Measurements from ENCODE around the gene ILF3. TPM values are rescaled to one million over a fixed set of nuclear protein-coding genes. Genes with fewer than 3 reads are reported as not detected.
"Not testable (repeated sequence)": the region's sequence is repeated elsewhere in the genome, so short reads cannot be mapped to it uniquely, and the experiment has no call there.

Gene ILF3
- total RNA-seq, 6 experiments from 2014 or later, result 227 to 298 (median 277) TPM

DNA sequence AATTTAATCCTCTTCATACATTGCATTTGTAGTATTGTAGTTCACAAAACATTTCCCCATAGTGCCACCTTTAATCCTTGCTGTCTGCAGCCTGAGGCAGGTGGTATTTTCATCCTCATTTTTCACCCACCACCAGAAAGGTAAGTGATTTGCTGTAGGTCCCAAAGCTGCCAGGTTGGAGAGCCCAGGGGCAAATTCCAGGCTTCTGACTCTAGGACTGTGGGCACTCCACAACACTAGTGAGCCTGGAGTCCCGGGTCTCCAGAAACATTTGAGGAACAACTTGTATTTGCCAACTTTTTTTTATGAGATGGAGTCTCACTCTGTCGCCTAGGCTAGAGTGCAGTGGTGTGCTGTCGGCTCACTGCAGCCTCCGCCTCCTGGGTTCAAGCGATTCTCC lies 6.2 kb downstream of the ILF3 start:
- Mint-ChIP-seq H3K4me3 (no peak overlapping the region), H3K27ac (peak overlapping the region; percentile 65), H3K9me3 (no peaks in the 10 kb centered on the region), H3K36me3 (ENCODE audit: low read depth) (peaks cover 29% of the 10 kb centered on the region), H3K4me1 (ENCODE audit: low read depth) (peaks cover 42% of the 10 kb centered on the region), H3K27me3 (ENCODE audit: insufficient read depth) (no peaks in the 10 kb centered on the region)
- TF ChIP-seq, protein P1, sequence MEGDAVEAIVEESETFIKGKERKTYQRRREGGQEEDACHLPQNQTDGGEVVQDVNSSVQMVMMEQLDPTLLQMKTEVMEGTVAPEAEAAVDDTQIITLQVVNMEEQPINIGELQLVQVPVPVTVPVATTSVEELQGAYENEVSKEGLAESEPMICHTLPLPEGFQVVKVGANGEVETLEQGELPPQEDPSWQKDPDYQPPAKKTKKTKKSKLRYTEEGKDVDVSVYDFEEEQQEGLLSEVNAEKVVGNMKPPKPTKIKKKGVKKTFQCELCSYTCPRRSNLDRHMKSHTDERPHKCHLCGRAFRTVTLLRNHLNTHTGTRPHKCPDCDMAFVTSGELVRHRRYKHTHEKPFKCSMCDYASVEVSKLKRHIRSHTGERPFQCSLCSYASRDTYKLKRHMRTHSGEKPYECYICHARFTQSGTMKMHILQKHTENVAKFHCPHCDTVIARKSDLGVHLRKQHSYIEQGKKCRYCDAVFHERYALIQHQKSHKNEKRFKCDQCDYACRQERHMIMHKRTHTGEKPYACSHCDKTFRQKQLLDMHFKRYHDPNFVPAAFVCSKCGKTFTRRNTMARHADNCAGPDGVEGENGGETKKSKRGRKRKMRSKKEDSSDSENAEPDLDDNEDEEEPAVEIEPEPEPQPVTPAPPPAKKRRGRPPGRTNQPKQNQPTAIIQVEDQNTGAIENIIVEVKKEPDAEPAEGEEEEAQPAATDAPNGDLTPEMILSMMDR (IDR thresholded peaks at IDR 0.05), result no peak
- DNase-seq, result no peak

GRCh38 chr19:10661946-10662345 lies 7.8 kb downstream of the ILF3 start:
- no peak overlapping the region for H3K4me3 Mint-ChIP-seq
- peak overlapping the region; percentile 27; the same call in 1 of the 2 replicates for H3K27ac Mint-ChIP-seq
- H3K36me3 Mint-ChIP-seq (ENCODE audit: low read depth), result peaks cover 16% of the 10 kb centered on the region
- H3K4me1 Mint-ChIP-seq (ENCODE audit: low read depth), result peaks cover 26% of the 10 kb centered on the region
- DNase-seq, result no peak
- no peaks in the 10 kb centered on the region for H3K27me3 Mint-ChIP-seq (ENCODE audit: insufficient read depth)
- H3K9me3 Mint-ChIP-seq, result no peaks in the 10 kb centered on the region
- TF ChIP-seq, protein P1 (IDR thresholded peaks at IDR 0.05), result no peak

- TF ChIP-seq, protein P1 (IDR thresholded peaks at IDR 0.05), result no peak
- H3K27me3 Mint-ChIP-seq (ENCODE audit: insufficient read depth), result no peaks in the 10 kb centered on the region
- no peaks in the 10 kb centered on the region for H3K9me3 Mint-ChIP-seq
- H3K4me3 Mint-ChIP-seq, result no peak overlapping the region; the same call in 1 of the 2 replicates
- no peak for DNase-seq
- peaks cover 14% of the 10 kb centered on the region for H3K36me3 Mint-ChIP-seq (ENCODE audit: low read depth)
- peak overlapping the region; percentile 27; the same call in 1 of the 2 replicates for H3K27ac Mint-ChIP-seq
- H3K4me1 Mint-ChIP-seq (ENCODE audit: low read depth), result peaks cover 21% of the 10 kb centered on the region
Measured at GRCh38 chr19:10662384-10663251, 8.5 kb downstream of the ILF3 start.

GRCh38 chr19:10663252-10663563 lies 9.1 kb downstream of the ILF3 start:
- not testable (repeated sequence) for H3K27ac Mint-ChIP-seq; H3K9me3 Mint-ChIP-seq; H3K4me3 Mint-ChIP-seq; H3K27me3 Mint-ChIP-seq (ENCODE audit: insufficient read depth); DNase-seq
- H3K4me1 Mint-ChIP-seq (ENCODE audit: low read depth), result peaks cover 21% of the 10 kb centered on the region
- H3K36me3 Mint-ChIP-seq (ENCODE audit: low read depth), result peaks cover 18% of the 10 kb centered on the region

DNA sequence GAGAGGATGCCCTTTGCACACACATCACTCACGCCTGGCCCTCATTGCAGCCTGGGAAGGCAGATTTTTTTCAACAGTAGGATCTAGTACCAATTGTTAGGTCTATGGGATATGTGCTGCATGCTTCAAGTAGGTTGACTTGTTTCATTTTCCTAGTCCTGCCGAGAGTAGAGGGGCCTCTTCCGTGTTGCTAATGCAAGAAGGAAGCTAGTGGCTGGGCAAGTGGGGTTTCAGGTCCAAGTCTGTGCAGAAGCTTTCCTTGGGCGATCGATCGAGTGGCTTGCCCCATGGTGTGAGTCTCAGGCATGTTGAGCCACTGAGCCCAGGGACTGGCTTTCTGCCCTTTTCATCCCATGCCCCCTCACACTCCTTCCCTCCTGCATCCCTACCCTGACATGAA lies 13.7 kb downstream of the ILF3 start:
- Mint-ChIP-seq H3K27me3 (ENCODE audit: insufficient read depth) (no peaks in the 10 kb centered on the region), H3K4me1 (ENCODE audit: low read depth) (peaks cover 26% of the 10 kb centered on the region), H3K27ac (no peak overlapping the region), H3K9me3 (no peaks in the 10 kb centered on the region), H3K36me3 (ENCODE audit: low read depth) (peaks cover 17% of the 10 kb centered on the region), H3K4me3 (no peak overlapping the region)
- DNase-seq, result no peak
- TF ChIP-seq, protein P1 (IDR thresholded peaks at IDR 0.05), result no peak

- Mint-ChIP-seq H3K27me3 (ENCODE audit: insufficient read depth) (no peaks in the 10 kb centered on the region), H3K36me3 (ENCODE audit: low read depth) (peaks cover 21% of the 10 kb centered on the region), H3K9me3 (no peaks in the 10 kb centered on the region), H3K4me3 (no peak overlapping the region), H3K27ac (peak overlapping the region; percentile 11; the same call in 1 of the 2 replicates), H3K4me1 (ENCODE audit: low read depth) (peaks cover 25% of the 10 kb centered on the region)
- TF ChIP-seq, protein P1 (IDR thresholded peaks at IDR 0.05), result no peak
- DNase-seq, result no peak
Measured at GRCh38 chr19:10669246-10669645, 15.1 kb downstream of the ILF3 start.

All from HFFc6 (cell line).